OCI-LY7 (cell line): ENCODE results near the gene TOX4. TPM values are rescaled to one million over a fixed set of nuclear protein-coding genes. Genes with fewer than 3 reads are reported as not detected.

Experiments used
- BruUV-seq: library from RNA; stranded (reverse); fragments of 400-500 nt; replicated peaks from 2 replicates; lab custom pipeline; 2021; lab: Mats Ljungman, UMichigan
- CTCF ChIA-PET: fragments of 300-600 bp; sonication (Branson Sonifier 250); formaldehyde crosslinking; loops from one replicate; lab custom pipeline; 2022; ENCODE audit warnings: antibody characterized with exemption; ENCODE audit not compliant: unreplicated experiment; lab: Charles Lee
- POLR2A ChIA-PET: fragments of 300-600 bp; sonication (Branson Sonifier 250); formaldehyde crosslinking; loops from one replicate; lab custom pipeline; 2022; ENCODE audit warnings: antibody characterized with exemption; lab: Charles Lee
- DNase-seq: peaks from one replicate; pipeline ENCODE4 v3.0.0-alpha.2; 2015; ENCODE audit warnings: low spot score
- H2AFZ ChIP-seq: fragments of 200-600 bp; sonication (generic), shearing (Covaris generic); 2 replicates; pipeline ENCODE4 v1.6.1; 2014; ENCODE audit warnings: mild to moderate bottlenecking, antibody characterized with exemption, low read length, moderate library complexity
- H3K27ac ChIP-seq: fragments of 200-600 bp; sonication (generic); 2 replicates; pipeline ENCODE4 v1.5.1; 2014; ENCODE audit warnings: mixed run types, low read depth, mild to moderate bottlenecking, moderate library complexity, low read length, inconsistent platforms; ENCODE audit not compliant: poor library complexity, severe bottlenecking
- H3K36me3 ChIP-seq: fragments of 200-600 bp; sonication (generic); 2 replicates; pipeline ENCODE4 v1.6.1; 2014; ENCODE audit warnings: mild to moderate bottlenecking, antibody characterized with exemption, low read length, moderate library complexity, mixed read lengths; ENCODE audit not compliant: insufficient read depth
- H3K4me1 ChIP-seq: fragments of 200-600 bp; sonication (generic); 2 replicates; pipeline ENCODE4 v1.5.1; 2014; ENCODE audit warnings: mild to moderate bottlenecking, low read length; ENCODE audit not compliant: insufficient read depth, poor library complexity, severe bottlenecking
- H3K4me2 ChIP-seq: fragments of 200-600 bp; sonication (generic); 2 replicates; pipeline ENCODE4 v1.6.1; 2014; ENCODE audit warnings: mild to moderate bottlenecking, low read length
- H3K4me3 ChIP-seq: fragments of 200-600 bp; sonication (generic); 2 replicates; pipeline ENCODE4 v1.5.1; 2014; ENCODE audit warnings: mild to moderate bottlenecking, low read depth, low read length; ENCODE audit not compliant: poor library complexity, severe bottlenecking
- H3K79me2 ChIP-seq: fragments of 200-600 bp; sonication (generic); 2 replicates; pipeline ENCODE4 v1.6.1; 2016; ENCODE audit warnings: low read depth, mild to moderate bottlenecking, low read length, moderate library complexity, mixed read lengths; ENCODE audit not compliant: insufficient read depth
- H3K9me2 ChIP-seq: fragments of 200-600 bp; sonication (generic); 2 replicates; pipeline ENCODE4 v1.6.1; 2016; ENCODE audit warnings: mild to moderate bottlenecking, low read length, mixed read lengths; ENCODE audit not compliant: insufficient read depth
- H3K9me3 ChIP-seq: fragments of 200-600 bp; sonication (generic); 2 replicates; pipeline ENCODE4 v1.6.1; 2014; ENCODE audit warnings: mild to moderate bottlenecking, mixed run types, low read length, mixed read lengths
- H4K20me1 ChIP-seq: fragments of 200-600 bp; sonication (generic); 2 replicates; pipeline ENCODE4 v1.6.1; 2014; ENCODE audit warnings: mild to moderate bottlenecking, antibody characterized with exemption, low read length, moderate library complexity, mixed read lengths; ENCODE audit not compliant: insufficient read depth
- CTCF ChIP-seq: fragments of 200-600 bp; sonication (generic); conservative IDR thresholded peaks from 2 replicates; pipeline ENCODE4 v1.5.1; 2014; ENCODE audit warnings: mild to moderate bottlenecking, antibody characterized with exemption, low read length, moderate library complexity, mixed read lengths
- EZH2phosphoT487 ChIP-seq: fragments of 200-600 bp; sonication (generic); IDR thresholded peaks from 2 replicates; pipeline ENCODE4 v1.6.1; 2018; ENCODE audit warnings: low read depth, borderline replicate concordance, mild to moderate bottlenecking, mixed run types, antibody characterized with exemption, low read length, moderate library complexity, mixed read lengths
- intact Hi-C: fragments of 100-400 bp; cut with micrococcal nuclease; formaldehyde crosslinking; loops from one replicate; pipeline ENCODE4 v1.10.0; 2022; ENCODE audit not compliant: unreplicated experiment
- total RNA-seq, 2 experiments: library from RNA; depleted of rRNA in 1 of 2; stranded (reverse); fragments of >200 nt in 1 of 2; shearing (Covaris generic) in 1 of 2; gene quantifications; 2 replicates each; pipeline ENCODE4 v1.2.3, GENCODE V29; 2014 to 2022

Gene TOX4
- total RNA-seq, 2 experiments from 2014 or later, result 26.1 to 65.4 TPM

GRCh38 chr14:21498540-21499526 is 21.8 kb downstream of the TOX4 start:
- CTCF ChIA-PET, result interaction anchor here (0.6 to 1.3 kb wide), 5 partner anchors 12 to 225 kb away, joined by 4 to 8 read pairs (median 4); partner anchors contain the start of genes CHD8 and METTL3
- Histone ChIP-seq H3K79me2 (peaks cover under 1% of the 10 kb centered on the region; the same call in 1 of the 2 replicates), H2AFZ (no peak overlapping the region), H3K4me3 (no peak overlapping the region), H4K20me1 (no peaks in the 10 kb centered on the region; the same call in 1 of the 2 replicates), H3K4me1 (no peaks in the 10 kb centered on the region), H3K9me2 (no peaks in the 10 kb centered on the region), H3K36me3 (peaks cover 95% of the 10 kb centered on the region), H3K9me3 (no peaks in the 10 kb centered on the region), H3K4me2 (no peak overlapping the region), H3K27ac (no peak overlapping the region)
- no peak for TF ChIP-seq EZH2phosphoT487
- TF ChIP-seq CTCF, result peak; percentile 89
- DNase-seq, result peak; percentile 80
- POLR2A ChIA-PET, result interaction anchor here (0.5 to 2.0 kb wide), 9 partner anchors 9 to 1678 kb away, joined by 3 to 8 read pairs (median 3); partner anchors contain the start of gene SALL2
- intact Hi-C loops, result loop anchor here (1.0 to 2.0 kb wide), 2 partner anchors 42 to 58 kb away; partner anchors contain the start of gene CHD8
- TSS peak; percentile 13 for BruUV-seq

GRCh38 chr14:21501568-21501967 is 24.6 kb downstream of the TOX4 start:
- H3K4me2 ChIP-seq, result no peak overlapping the region
- CTCF ChIA-PET, result no interaction called here
- POLR2A ChIA-PET, result interaction anchor here (0.6 to 2.3 kb wide), 5 partner anchors 10 to 512 kb away, joined by 3 to 16 read pairs (median 4); partner anchors contain the start of gene METTL3

More at GRCh38 chr14:21501568-21501967, 24.6 kb downstream of the TOX4 start:
- peaks cover 10% of the 10 kb centered on the region for H3K4me1 ChIP-seq
- H3K4me3 ChIP-seq, result no peak overlapping the region
- H3K9me2 ChIP-seq, result no peaks in the 10 kb centered on the region
- H3K27ac ChIP-seq, result no peak overlapping the region
- BruUV-seq, result no TSS peak
- no peaks in the 10 kb centered on the region; the same call in 1 of the 2 replicates for H4K20me1 ChIP-seq
- no peak overlapping the region for H2AFZ ChIP-seq
- DNase-seq, result no peak
- TF ChIP-seq CTCF, result no peak
- TF ChIP-seq EZH2phosphoT487, result no peak
- H3K36me3 ChIP-seq, result peaks cover 88% of the 10 kb centered on the region
- intact Hi-C loops, result no loop called here
- H3K79me2 ChIP-seq, result peaks cover 22% of the 10 kb centered on the region; the same call in 1 of the 2 replicates
- no peaks in the 10 kb centered on the region for H3K9me3 ChIP-seq
